ENCODE results near the gene SMO. TPM values are rescaled to one million over a fixed set of nuclear protein-coding genes. Genes with fewer than 3 reads are reported as not detected.

SMO gene
- polyA plus RNA-seq, 3 donors: 0.07 TPM; not detected in 2

DNA sequence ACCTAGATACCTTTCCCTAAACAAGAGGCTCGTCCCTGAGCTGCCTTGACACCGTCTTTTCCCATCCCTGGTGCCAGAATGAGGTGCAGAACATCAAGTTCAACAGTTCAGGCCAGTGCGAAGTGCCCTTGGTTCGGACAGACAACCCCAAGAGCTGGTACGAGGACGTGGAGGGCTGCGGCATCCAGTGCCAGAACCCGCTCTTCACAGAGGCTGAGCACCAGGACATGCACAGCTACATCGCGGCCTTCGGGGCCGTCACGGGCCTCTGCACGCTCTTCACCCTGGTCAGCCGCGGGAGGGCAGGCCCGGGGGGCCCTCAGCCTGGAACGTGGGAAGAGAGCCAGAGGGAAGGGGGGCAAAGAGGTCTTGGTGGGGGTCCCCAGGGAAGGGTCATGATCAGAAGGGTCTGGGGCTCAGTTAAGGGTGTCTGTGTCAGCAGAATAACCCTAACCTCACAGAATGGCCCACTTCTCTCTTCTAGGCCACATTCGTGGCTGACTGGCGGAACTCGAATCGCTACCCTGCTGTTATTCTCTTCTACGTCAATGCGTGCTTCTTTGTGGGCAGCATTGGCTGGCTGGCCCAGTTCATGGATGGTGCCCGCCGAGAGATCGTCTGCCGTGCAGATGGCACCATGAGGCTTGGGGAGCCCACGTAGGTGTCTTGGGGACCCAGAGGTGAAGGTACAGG, 16.8 kb downstream of the SMO start:
- H3K4me3 Mint-ChIP-seq: no peak overlapping the region
- Histone ChIP-seq H3K9ac (ENCODE audit: insufficient read depth, low read length, poor library complexity, severe bottlenecking) (no peak overlapping the region), H3K27ac (ENCODE audit: low read depth in 1 of 2, low read length in 2 of 2) (no peak overlapping the region), H2AFZ (ENCODE audit: insufficient read depth, low read depth, low read length, poor library complexity, severe bottlenecking) (no peak overlapping the region), H3K9me3 (replicated peaks in 1 of 2; ENCODE audit: control insufficient read depth in 1 of 2, insufficient read depth in 1 of 2, low read length in 2 of 2) (no peaks in the 10 kb centered on the region), H3K4me1 (ENCODE audit: control insufficient read depth in 1 of 2, insufficient read depth in 2 of 2, low read length in 2 of 2) (peaks cover 9% of the 10 kb centered on the region in 2 donors), H3K36me3 (replicated peaks in 1 of 2; ENCODE audit: control insufficient read depth in 1 of 2, insufficient read depth in 2 of 2, low read length in 2 of 2) (no peaks in the 10 kb centered on the region), H3K79me2 (ENCODE audit: insufficient read depth, low read length) (no peaks in the 10 kb centered on the region), H4K20me1 (ENCODE audit: insufficient read depth, low read length) (no peaks in the 10 kb centered on the region), H3K27me3 (ENCODE audit: control insufficient read depth in 2 of 2, insufficient read depth in 2 of 2, low read length in 2 of 2) (no peaks in the 10 kb centered on the region), H3K4me3 (replicated peaks in 1 of 3; ENCODE audit: low read depth in 2 of 3, low read length in 3 of 3) (no peak overlapping the region), H3K4me2 (replicated peaks; ENCODE audit: extremely low read depth, low read length, poor library complexity, severe bottlenecking) (no peak overlapping the region)
- peaks cover 0 to 2% (median 0%) of the 10 kb centered on the region in 7 donors for H3K9me3 Mint-ChIP-seq
- no peak overlapping the region for H3K27ac Mint-ChIP-seq
- intact Hi-C loops (cut with micrococcal nuclease): loop anchor here in 1 of 2 donors (5.0 kb wide), 1 partner anchor 38 kb away; no protein-coding TSS in a partner anchor
- H3K36me3 Mint-ChIP-seq: no peaks in the 10 kb centered on the region
- H3K4me1 Mint-ChIP-seq: peaks cover 13% of the 10 kb centered on the region
- 91% methylated on average over 16 of the region's 29 CpGs for whole genome bisulfite sequencing (ENCODE audit: insufficient coverage)
- TF ChIP-seq CTCF (IDR thresholded peaks at IDR 0.05): no peak
- H3K27me3 Mint-ChIP-seq (ENCODE audit: low read depth in 3 of 3): peaks cover 0 to 9% (median 3%) of the 10 kb centered on the region in 3 donors
- DNase-seq: no peak

GRCh38 chr7:129205987-129206785, 17.8 kb downstream of the SMO start:
- WGBS (ENCODE audit: insufficient coverage): 67% methylated on average over 8 of the region's 18 CpGs
- Mint-ChIP-seq H3K27ac (no peak overlapping the region), H3K4me1 (peaks cover 14% of the 10 kb centered on the region), H3K9me3 (peaks cover 0 to 2% (median 0%) of the 10 kb centered on the region in 7 donors), H3K27me3 (ENCODE audit: low read depth in 3 of 3) (peaks cover 0 to 9% (median 3%) of the 10 kb centered on the region in 3 donors), H3K36me3 (no peaks in the 10 kb centered on the region), H3K4me3 (no peak overlapping the region)
- Histone ChIP-seq H3K79me2 (ENCODE audit: insufficient read depth, low read length) (no peaks in the 10 kb centered on the region), H3K4me1 (ENCODE audit: control insufficient read depth in 1 of 2, insufficient read depth in 2 of 2, low read length in 2 of 2) (peaks cover 9% of the 10 kb centered on the region in 2 donors), H3K4me2 (replicated peaks; ENCODE audit: extremely low read depth, low read length, poor library complexity, severe bottlenecking) (no peak overlapping the region), H3K9ac (ENCODE audit: insufficient read depth, low read length, poor library complexity, severe bottlenecking) (no peak overlapping the region), H3K36me3 (replicated peaks in 1 of 2; ENCODE audit: control insufficient read depth in 1 of 2, insufficient read depth in 2 of 2, low read length in 2 of 2) (no peaks in the 10 kb centered on the region), H2AFZ (ENCODE audit: insufficient read depth, low read depth, low read length, poor library complexity, severe bottlenecking) (no peak overlapping the region), H3K27me3 (ENCODE audit: control insufficient read depth in 2 of 2, insufficient read depth in 2 of 2, low read length in 2 of 2) (no peaks in the 10 kb centered on the region), H4K20me1 (ENCODE audit: insufficient read depth, low read length) (no peaks in the 10 kb centered on the region), H3K27ac (ENCODE audit: low read depth in 1 of 2, low read length in 2 of 2) (no peak overlapping the region), H3K4me3 (replicated peaks in 1 of 3; ENCODE audit: low read depth in 2 of 3, low read length in 3 of 3) (no peak overlapping the region), H3K9me3 (replicated peaks in 1 of 2; ENCODE audit: control insufficient read depth in 1 of 2, insufficient read depth in 1 of 2, low read length in 2 of 2) (no peaks in the 10 kb centered on the region)
- no peak for TF ChIP-seq CTCF (IDR thresholded peaks at IDR 0.05)
- DNase-seq: no peak
- intact Hi-C loops (cut with micrococcal nuclease): loop anchor here in 1 of 2 donors (5.0 kb wide), 1 partner anchor 39 kb away; no protein-coding TSS in a partner anchor
